GM21717 (cell line): ENCODE data around the gene PRR12.

Experiments used
- ATAC-seq: cut with Tn5 transposase; IDR thresholded peaks from one replicate; pipeline ENCODE4 v1.9.1; 2021; ENCODE audit warnings: mild to moderate bottlenecking, moderate library complexity; ENCODE audit not compliant: unreplicated experiment

PRR12 gene, protein sequence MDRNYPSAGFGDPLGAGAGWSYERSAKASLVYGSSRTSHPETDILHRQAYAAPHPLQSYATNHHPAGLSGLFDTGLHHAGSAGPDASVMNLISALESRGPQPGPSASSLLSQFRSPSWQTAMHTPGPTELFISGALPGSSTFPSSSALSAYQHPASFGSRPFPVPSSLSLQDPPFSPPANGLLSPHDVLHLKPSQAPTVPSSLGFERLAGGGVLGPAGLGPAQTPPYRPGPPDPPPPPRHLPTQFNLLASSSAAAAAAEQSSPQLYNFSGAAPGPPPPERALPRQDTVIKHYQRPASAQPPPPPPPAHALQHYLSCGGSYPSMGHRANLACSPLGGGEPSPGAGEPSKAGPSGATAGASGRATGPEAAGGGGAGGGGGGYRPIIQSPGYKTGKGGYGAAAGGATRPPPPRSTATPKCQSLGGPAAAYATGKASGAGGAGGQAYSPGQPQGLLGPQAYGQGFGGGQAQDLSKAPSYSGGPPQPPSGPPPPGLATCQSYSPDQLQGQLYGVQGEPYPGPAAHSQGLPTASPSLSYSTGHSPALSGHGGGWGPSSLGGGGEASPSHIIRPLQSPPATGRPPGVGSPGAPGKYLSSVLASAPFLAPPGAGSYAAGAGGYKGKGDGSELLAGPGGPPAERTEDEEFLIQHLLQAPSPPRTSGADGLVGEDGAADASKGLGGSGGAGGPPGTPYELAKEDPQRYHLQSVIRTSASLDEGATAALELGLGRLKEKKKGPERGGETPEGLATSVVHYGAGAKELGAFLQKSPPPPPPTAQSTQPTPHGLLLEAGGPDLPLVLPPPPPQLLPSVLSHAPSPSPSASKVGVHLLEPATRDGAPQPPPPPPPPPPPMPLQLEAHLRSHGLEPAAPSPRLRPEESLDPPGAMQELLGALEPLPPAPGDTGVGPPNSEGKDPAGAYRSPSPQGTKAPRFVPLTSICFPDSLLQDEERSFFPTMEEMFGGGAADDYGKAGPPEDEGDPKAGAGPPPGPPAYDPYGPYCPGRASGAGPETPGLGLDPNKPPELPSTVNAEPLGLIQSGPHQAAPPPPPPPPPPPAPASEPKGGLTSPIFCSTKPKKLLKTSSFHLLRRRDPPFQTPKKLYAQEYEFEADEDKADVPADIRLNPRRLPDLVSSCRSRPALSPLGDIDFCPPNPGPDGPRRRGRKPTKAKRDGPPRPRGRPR (N-terminal part only)

GRCh38 chr19:49590971-49591730, at the start of gene PRR12:
Gene PRR12, plus strand, starts transcription at chr19:49591182. Its CDS starts 473 bp downstream, at chr19:49591655.
- no peak for ATAC-seq

DNA sequence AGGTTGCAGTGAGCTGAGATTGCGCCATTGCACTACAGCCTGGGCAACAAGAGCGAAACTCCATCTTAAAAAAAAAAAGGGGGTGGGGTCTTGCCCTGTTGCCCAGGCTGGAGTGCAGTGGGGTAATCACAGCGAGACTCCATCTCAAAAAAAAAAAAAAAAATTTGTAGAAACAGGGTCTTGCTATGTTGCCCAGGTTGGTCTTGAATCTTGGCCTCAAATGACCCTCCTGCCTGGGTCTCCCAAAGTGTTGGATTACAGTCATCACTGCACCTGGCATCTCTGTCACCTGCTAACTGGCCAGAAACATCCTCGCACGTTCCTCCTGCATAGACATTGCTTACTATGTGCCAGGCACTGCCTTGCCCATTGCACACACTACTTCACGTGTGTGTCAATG, 49.1 kb upstream of the PRR12 start:
- ATAC-seq: no peak

DNA sequence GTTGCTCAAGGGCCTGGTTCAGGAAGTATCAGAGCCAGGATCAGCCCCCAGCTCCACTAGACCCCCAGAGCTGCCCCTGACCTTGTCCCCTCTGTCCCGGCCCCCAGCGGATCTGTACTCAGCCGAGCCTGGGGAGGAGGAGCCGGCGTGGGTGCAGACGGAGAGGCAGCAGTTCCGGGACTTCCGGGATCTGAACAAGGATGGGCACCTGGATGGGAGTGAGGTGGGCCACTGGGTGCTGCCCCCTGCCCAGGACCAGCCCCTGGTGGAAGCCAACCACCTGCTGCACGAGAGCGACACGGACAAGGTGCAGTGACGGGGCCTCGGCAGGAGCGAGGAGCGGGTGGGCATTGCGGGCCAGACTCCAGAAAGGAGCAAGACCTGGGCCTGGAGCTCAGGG, 48.5 kb upstream of the PRR12 start:
- no peak for ATAC-seq

DNA sequence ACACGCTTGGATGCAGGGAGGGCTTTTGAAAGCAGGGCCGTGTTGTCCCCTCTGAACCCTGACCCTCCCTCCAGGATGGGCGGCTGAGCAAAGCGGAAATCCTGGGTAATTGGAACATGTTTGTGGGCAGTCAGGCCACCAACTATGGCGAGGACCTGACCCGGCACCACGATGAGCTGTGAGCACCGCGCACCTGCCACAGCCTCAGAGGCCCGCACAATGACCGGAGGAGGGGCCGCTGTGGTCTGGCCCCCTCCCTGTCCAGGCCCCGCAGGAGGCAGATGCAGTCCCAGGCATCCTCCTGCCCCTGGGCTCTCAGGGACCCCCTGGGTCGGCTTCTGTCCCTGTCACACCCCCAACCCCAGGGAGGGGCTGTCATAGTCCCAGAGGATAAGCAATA, 48.0 kb upstream of the PRR12 start:
- no peak for ATAC-seq

DNA sequence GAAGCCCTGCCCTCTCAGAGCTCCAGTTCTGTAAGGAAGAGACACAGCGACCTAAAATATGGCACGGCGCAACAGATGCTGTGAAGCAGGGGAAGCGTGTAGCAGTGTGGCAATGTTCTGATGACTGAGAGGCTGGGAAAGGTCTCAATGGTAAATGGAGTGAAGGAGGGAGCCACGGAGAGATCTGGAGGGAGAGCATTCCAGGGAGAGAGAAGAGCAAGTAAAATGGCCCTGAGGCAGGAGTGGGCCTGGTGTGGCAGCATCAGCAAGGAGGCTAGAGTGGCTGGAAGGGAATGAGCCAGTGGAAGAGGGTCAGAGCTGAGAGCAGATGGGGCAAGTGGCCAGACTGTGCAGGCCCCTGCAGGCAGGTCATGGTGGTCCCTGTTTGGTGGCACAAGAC, 46.8 kb upstream of the PRR12 start:
- no peak for ATAC-seq

DNA sequence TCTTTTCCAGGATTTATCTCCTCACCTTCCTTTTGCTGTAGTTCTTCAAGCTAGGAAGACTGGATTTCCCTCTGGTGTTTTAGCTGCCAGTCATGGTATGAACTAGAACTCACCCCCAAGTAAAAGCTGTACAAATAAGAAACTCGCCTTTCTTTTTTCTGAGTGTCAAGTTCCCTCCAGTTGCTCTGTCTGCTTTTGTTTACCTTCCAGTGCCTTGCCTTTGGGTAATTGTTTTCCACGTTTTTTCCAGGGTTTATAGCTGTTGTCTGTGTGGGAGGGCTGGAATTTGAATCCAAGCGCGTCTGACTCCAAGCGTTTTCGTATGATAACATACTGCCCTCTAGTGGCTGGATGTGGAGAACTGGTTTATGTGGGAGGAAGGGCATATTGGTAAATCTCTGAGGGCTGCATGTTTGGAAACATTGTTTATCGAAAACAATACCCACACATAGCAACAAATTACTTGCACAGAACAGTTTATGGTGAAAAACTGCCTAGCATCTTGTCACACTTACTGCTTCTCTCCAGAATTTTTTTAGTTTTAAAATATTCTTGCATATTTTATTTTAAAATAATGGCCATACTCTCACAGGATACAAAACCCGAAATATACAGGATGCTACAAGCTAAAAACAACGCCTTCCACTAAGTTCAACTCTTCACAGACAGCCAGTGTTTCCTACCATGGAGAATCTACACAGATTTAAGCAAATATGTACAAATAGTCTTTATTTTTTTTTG, 44.0 kb upstream of the PRR12 start:
- no peak for ATAC-seq

DNA sequence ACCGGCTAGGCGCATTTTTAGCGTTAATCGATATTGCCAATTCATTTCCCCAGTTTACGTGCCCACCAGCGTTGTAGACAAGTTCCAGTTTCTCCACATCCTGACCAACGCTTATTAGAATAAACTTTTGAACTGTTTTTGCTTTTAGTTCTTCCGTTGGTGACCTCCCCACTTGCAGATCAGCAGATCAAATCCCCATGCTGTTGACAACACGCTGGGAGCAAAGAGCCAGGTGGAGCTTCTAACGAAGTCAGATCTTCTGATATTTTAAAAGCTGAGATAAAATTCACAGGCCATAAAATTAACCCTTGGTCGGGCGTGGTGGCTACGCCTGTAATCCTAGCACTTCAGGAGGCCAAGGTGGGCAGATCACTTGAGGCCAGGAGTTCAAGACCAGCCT, 41.9 kb upstream of the PRR12 start:
- ATAC-seq: no peak

DNA sequence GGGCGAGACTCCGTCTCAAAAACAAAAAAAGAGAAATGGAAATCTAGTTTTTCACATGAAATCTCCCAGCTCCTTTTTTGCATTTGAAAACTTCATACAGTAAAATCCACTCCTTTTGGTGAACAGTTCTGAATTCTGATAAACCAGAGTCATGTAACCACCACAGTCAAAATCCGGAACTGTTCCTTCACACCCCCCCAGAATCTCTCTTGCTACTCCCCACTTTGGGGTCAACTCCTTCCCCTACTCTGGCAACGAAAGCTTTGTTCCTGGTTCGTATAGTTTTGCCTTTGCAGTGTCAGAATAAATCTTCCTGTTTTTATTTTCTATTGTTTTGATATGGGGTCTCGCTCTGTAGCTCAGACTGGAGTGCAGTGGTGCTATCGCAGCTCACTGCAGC, 39.5 kb upstream of the PRR12 start:
- ATAC-seq: no peak

GRCh38 chr19:49552749-49553148, 38.2 kb upstream of the PRR12 start:
- ATAC-seq: no peak

- no peak for ATAC-seq
Observed at GRCh38 chr19:49553451-49554271, 37.3 kb upstream of the PRR12 start.

- ATAC-seq: no peak
Observed at GRCh38 chr19:49554701-49555181, 36.2 kb upstream of the PRR12 start.

DNA sequence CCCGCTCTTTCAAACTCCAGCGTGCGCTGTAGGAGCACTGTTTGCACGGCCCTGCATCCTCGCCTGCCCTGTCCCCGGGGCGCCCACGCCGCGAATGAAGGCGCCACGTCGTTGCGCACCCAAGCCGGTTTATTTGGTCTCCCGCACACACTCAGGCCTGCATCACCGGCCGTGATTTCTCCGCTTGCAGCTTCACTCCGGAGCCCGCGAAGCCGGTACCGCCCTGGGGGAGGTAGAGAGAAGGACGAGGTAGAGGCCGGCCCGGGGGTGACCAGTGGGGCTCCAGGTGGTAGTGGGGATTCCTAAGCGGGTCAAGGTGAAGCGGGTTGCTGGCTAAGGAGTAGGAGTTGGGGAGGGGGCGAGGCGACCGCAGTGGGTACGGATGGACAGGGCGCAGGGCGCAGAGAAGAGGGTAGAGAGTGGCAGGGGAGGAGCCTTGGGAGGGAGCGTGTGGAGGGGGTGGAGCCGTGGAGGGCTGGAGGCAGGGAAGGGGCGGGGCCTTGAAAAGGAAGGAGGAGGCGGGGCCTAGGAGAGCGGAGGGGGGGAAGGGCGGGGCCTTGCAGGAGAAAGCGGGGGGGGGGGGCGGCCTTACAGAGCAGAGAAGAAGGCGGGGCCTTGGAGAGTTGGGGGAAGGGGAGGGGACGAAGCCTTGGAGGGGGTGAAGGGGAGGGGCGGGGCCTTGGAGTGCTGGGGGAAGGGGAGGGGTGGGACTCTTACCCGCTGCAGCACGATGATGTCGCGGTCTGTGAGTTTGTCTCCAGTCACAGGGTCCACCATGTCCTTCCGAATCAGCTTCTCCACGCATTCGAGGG, 35.2 kb upstream of the PRR12 start:
- ATAC-seq: no peak

GRCh38 chr19:49556412-49557398, 34.3 kb upstream of the PRR12 start:
- ATAC-seq: no peak

GRCh38 chr19:49557641-49558325, 33.2 kb upstream of the PRR12 start:
- no peak for ATAC-seq

GRCh38 chr19:49558591-49558990, 32.4 kb upstream of the PRR12 start:
- ATAC-seq: no peak

DNA sequence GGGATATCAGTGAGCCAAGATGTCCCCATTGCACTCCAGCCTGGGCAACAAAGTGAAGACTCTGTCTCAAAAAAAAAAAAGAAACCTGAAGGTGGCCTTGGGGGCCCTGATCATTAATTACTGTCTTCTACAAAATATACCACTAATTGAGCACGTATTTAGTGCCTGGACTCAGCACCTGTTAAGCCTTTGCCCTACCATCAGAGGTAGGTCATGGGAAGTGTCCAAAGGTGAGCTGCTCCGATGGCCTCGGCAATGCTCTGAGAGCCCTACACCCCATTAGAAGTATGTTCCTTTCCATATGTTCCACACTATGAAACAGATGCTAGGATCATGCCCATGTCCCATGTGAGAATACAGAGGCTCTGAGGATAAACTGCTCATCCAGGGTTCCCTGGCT, 31.5 kb upstream of the PRR12 start:
- ATAC-seq: no peak
